Measurements from ENCODE around the gene C2orf49. TPM values are rescaled to one million over a fixed set of nuclear protein-coding genes. Genes with fewer than 3 reads are reported as not detected.
A peak's percentile ranks its signal among the peaks of the same experiment; 100 is the strongest.

Gene C2orf49
- total and polyA plus RNA-seq, 10 of the 15 experiments (the other 5 are each of a cell fraction or from before 2014, with no cell fraction given), result 7.2 to 24.2 (median 15.5) TPM

DNA sequence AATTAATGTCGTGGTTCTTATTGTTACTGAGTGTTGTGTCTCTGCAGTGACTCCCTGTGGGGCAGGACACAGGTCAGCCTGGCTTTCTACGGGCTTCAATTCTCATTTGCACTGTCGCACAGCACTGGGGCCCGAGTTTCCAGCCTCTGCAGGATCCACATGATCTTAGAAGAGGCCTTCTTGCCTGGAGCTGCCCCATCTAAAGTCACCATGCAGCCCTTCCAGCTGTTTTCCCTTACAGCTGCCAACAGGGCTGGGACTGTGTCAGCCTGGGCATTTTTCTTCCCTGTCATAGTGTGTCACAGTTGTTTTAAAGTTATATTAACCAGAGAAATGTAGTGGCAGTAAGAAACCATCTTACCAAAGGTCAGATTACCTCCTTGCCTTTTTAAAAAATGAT lies 34.5 kb downstream of the C2orf49 start:
- CTCF ChIA-PET, result interaction anchor here (0.6 to 1.9 kb wide), 4 partner anchors 27 to 173 kb away, joined by 3 to 10 read pairs (median 5); no protein-coding TSS in a partner anchor
- SMC1A ChIA-PET (ENCODE audit: uncharacterized antibody, unreplicated experiment), result interaction anchor here (0.7 to 2.0 kb wide), 6 partner anchors 27 to 403 kb away, joined by 3 to 7 read pairs (median 3); no protein-coding TSS in a partner anchor
- H3K9ac ChIP-seq (ENCODE audit: control insufficient read depth, insufficient read depth, low read length), result no peak overlapping the region
- TF ChIP-seq RFX5 (IDR thresholded peaks at IDR 0.05; ENCODE audit: low read depth, low read length) (no peak), LARP7 (IDR thresholded peaks at IDR 0.05) (no peak), NR2C2 (IDR thresholded peaks at IDR 0.05; ENCODE audit: borderline replicate concordance, control insufficient read depth, insufficient read length, low read depth) (no peak), BHLHE40 (IDR thresholded peaks at IDR 0.05; ENCODE audit: borderline replicate concordance in 1 of 2, low read depth in 2 of 2, low read length in 1 of 2) (no peak)
- no peak for DNase-seq (ENCODE audit: low read depth, low spot score)
- no peaks in the 10 kb centered on the region for H3K36me3 ChIP-seq (ENCODE audit: control insufficient read depth in 2 of 2, insufficient read depth in 2 of 2, low read length in 1 of 2)
- no peak overlapping the region for H3K4me3 ChIP-seq
- 48% methylated on average over 4 of the region's 4 CpGs for WGBS (ENCODE audit: insufficient coverage, insufficient replicate concordance, low lambda C conversion rate, missing lambda C conversion rate)
- no peaks in the 10 kb centered on the region for H3K27me3 ChIP-seq (replicated peaks in 1 of 2; ENCODE audit: control insufficient read depth in 2 of 2, insufficient read depth in 2 of 2, low read length in 1 of 2)
- H3K4me2 ChIP-seq (ENCODE audit: control insufficient read depth, insufficient read depth), result no peak overlapping the region
- FAIRE-seq, result no peak
- in situ Hi-C loops (cut with MboI), result loop anchor here (5.0 kb wide), 1 partner anchor 150 kb away; no protein-coding TSS in a partner anchor
- no peak overlapping the region for H2AFZ ChIP-seq (ENCODE audit: control insufficient read depth, low read depth, low read length)
- no peaks in the 10 kb centered on the region for H3K9me3 ChIP-seq (replicated peaks; ENCODE audit: control insufficient read depth, insufficient read depth, low read length)
- POLR2A ChIA-PET, result no interaction called here
- no peak overlapping the region for H3K27ac ChIP-seq (ENCODE audit: control insufficient read depth, insufficient read depth)
- RAD21 ChIA-PET (ENCODE audit: unreplicated experiment), result interaction anchor here (1.7 kb wide), 1 partner anchor 33 kb away, joined by 3 read pairs; no protein-coding TSS in a partner anchor
- ATAC-seq, result no peak
- H4K20me1 ChIP-seq (ENCODE audit: control insufficient read depth, insufficient read depth), result no peaks in the 10 kb centered on the region
- no peaks in the 10 kb centered on the region; the same call in none of the 2 replicates for H3K79me2 ChIP-seq (ENCODE audit: control insufficient read depth, insufficient read depth, low read length)
- intact Hi-C loops (cut with micrococcal nuclease; ENCODE audit: unreplicated experiment), result loop anchor here (10.0 kb wide), 1 partner anchor 373 kb away; the partner anchor contains the start of gene NCK2
- peaks cover 13% of the 10 kb centered on the region for H3K4me1 ChIP-seq (ENCODE audit: control insufficient read depth, insufficient read depth, low read length)
- no TSS peak for BruUV-seq (replicated peaks)

DNA sequence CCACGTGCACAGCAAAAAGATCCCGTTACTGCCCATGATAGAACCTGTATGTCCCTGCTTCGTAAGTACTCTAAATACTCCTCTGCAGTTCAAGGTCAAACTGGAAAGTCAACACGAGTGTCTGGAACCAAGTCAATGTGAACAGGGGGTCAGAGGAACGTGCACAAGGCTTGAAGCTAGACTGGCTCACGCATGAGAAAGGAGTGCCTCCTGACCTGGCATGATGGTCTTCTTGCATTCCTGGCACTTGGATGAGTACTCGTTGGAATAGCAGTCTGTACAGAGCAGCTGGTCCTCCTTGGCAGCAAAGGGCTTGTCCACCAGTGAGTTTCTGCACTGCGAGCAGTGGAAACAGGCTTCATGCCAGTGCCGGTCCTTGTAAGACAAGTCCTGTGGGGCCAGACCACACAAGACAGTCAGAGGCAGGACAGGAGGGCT lies 36.0 kb downstream of the C2orf49 start:
- intact Hi-C loops (cut with micrococcal nuclease; ENCODE audit: unreplicated experiment) (loop anchor here (10.0 kb wide), 1 partner anchor 371 kb away; the partner anchor contains the start of gene NCK2), in situ Hi-C loops (cut with MboI) (loop anchor here (5.0 kb wide), 1 partner anchor 149 kb away; no protein-coding TSS in a partner anchor)
- H3K27me3 ChIP-seq (replicated peaks in 1 of 2; ENCODE audit: control insufficient read depth in 2 of 2, insufficient read depth in 2 of 2, low read length in 1 of 2), result no peaks in the 10 kb centered on the region
- H3K79me2 ChIP-seq (ENCODE audit: control insufficient read depth, insufficient read depth, low read length), result no peaks in the 10 kb centered on the region; the same call in none of the 2 replicates
- H3K27ac ChIP-seq (ENCODE audit: control insufficient read depth, insufficient read depth), result peak overlapping the region; percentile 64
- no peaks in the 10 kb centered on the region for H3K36me3 ChIP-seq (ENCODE audit: control insufficient read depth in 2 of 2, insufficient read depth in 2 of 2, low read length in 1 of 2)
- no peaks in the 10 kb centered on the region for H3K9me3 ChIP-seq (replicated peaks; ENCODE audit: control insufficient read depth, insufficient read depth, low read length)
- ChIA-PET CTCF (interaction anchor here (1.9 kb wide), 1 partner anchor 27 kb away, joined by 4 read pairs; no protein-coding TSS in a partner anchor), SMC1A (ENCODE audit: uncharacterized antibody, unreplicated experiment) (interaction anchor here (1.3 to 2.0 kb wide), 2 partner anchors 40 to 154 kb away, joined by 3 to 7 read pairs; no protein-coding TSS in a partner anchor), RAD21 (ENCODE audit: unreplicated experiment) (interaction anchor here (1.7 kb wide), 1 partner anchor 34 kb away, joined by 3 read pairs; no protein-coding TSS in a partner anchor), POLR2A (no interaction called here)
- peak overlapping the region; percentile 44; the same call in 1 of the 2 replicates for H3K4me3 ChIP-seq
- H3K9ac ChIP-seq (ENCODE audit: control insufficient read depth, insufficient read depth, low read length), result no peak overlapping the region
- H3K4me2 ChIP-seq (ENCODE audit: control insufficient read depth, insufficient read depth), result peak overlapping the region; percentile 85
- peak overlapping the region; percentile 76 for H2AFZ ChIP-seq (ENCODE audit: control insufficient read depth, low read depth, low read length)
- no peak for DNase-seq (ENCODE audit: low read depth, low spot score)
- peak; percentile 12 for ATAC-seq
- BruUV-seq (replicated peaks), result no TSS peak
- no peak for FAIRE-seq
- 45% methylated on average over 9 of the region's 9 CpGs for WGBS (ENCODE audit: insufficient coverage, insufficient replicate concordance, low lambda C conversion rate, missing lambda C conversion rate)
- peaks cover 13% of the 10 kb centered on the region for H3K4me1 ChIP-seq (ENCODE audit: control insufficient read depth, insufficient read depth, low read length)
- H4K20me1 ChIP-seq (ENCODE audit: control insufficient read depth, insufficient read depth), result no peaks in the 10 kb centered on the region
- TF ChIP-seq, protein P1, sequence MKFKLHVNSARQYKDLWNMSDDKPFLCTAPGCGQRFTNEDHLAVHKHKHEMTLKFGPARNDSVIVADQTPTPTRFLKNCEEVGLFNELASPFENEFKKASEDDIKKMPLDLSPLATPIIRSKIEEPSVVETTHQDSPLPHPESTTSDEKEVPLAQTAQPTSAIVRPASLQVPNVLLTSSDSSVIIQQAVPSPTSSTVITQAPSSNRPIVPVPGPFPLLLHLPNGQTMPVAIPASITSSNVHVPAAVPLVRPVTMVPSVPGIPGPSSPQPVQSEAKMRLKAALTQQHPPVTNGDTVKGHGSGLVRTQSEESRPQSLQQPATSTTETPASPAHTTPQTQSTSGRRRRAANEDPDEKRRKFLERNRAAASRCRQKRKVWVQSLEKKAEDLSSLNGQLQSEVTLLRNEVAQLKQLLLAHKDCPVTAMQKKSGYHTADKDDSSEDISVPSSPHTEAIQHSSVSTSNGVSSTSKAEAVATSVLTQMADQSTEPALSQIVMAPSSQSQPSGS (IDR thresholded peaks at IDR 0.05; ENCODE audit: low read length), result no peak
- no peak for TF ChIP-seq BACH1 (IDR thresholded peaks at IDR 0.05; ENCODE audit: borderline replicate concordance)
- no peak for TF ChIP-seq IKZF1 (conservative IDR thresholded peaks at IDR 0.05)
- TF ChIP-seq CHD1 (IDR thresholded peaks at IDR 0.05; ENCODE audit: low read depth, low read length), result no peak
- TF ChIP-seq, protein P2, sequence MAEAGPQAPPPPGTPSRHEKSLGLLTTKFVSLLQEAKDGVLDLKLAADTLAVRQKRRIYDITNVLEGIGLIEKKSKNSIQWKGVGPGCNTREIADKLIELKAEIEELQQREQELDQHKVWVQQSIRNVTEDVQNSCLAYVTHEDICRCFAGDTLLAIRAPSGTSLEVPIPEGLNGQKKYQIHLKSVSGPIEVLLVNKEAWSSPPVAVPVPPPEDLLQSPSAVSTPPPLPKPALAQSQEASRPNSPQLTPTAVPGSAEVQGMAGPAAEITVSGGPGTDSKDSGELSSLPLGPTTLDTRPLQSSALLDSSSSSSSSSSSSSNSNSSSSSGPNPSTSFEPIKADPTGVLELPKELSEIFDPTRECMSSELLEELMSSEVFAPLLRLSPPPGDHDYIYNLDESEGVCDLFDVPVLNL (IDR thresholded peaks at IDR 0.05; ENCODE audit: low read depth, low read length), result no peak
- no peak for TF ChIP-seq EZH2 (IDR thresholded peaks at IDR 0.05; ENCODE audit: borderline replicate concordance, control insufficient read depth, low read depth, low read length)
- TF ChIP-seq CBX3 (IDR thresholded peaks at IDR 0.05; ENCODE audit: borderline replicate concordance, low read depth), result no peak
- no peak for TF ChIP-seq SIN3A (IDR thresholded peaks at IDR 0.05; ENCODE audit: low read depth, low read length)
- TF ChIP-seq ZBED1 (IDR thresholded peaks at IDR 0.05; ENCODE audit: borderline replicate concordance), result no peak
- no peak for TF ChIP-seq NR2C1 (IDR thresholded peaks at IDR 0.05)
- no peak for TF ChIP-seq ZNF217 (IDR thresholded peaks at IDR 0.05)
- no peak for TF ChIP-seq NBN (IDR thresholded peaks at IDR 0.05)

Measured in GM12878 (cell line).